ENCODE data around the gene UBTD2. TPM values are rescaled to one million over a fixed set of nuclear protein-coding genes. Genes with fewer than 3 reads are reported as not detected.
"Not testable (repeated sequence)": the region's sequence is repeated elsewhere in the genome, so short reads cannot be mapped to it uniquely, and the experiment has no call there.

The UBTD2 gene
- total RNA-seq: 1 to 10 TPM; 1.7 to 3.3 (median 2.6) TPM
- total RNA-seq (2013): 6.7 TPM

DNA sequence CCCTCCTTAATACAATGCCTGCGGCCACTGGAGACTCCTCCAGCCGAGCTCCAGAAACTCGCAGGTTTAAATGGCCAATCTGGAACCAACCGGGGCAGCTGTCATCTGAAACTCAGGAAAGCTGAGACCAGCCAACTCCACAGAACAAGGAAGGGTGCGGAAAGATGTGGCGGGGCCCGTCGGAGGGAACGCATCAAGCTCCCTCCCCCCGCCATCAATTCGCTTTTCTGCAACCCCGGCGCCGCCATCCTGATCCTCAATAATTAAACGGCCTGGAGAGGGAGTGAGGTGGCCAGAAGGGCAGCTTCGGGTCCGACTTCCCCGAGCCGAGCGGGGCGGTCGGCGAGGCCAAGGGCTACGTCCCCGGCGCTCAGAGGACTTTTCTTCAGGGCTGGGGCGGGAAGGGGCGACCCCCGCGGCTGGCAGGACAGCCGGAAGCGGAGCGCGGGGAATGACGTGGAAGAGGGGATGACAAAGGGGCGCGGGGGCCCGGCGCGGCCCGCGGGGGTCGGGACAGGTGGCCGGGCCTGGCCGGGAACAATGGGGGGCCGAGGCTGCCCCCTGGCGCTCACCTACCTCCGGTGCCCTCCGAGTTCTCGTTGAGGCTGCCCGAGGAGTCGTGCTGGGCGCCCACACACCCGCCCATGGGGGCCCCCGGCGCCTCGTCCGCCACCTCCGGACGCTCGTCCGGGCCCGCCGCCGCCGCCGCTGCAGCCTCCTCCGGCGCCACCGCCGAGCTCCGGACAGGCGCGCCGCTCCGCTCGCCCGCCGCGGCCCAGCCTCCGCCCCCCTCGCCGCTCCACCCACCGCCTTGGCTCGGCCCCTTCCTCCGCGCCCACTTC, at the start of gene UBTD2:
Gene UBTD2, minus strand, starts transcription at position 745 of the 842 bp plus-strand sequence. Its CDS starts 99 bp downstream, at position 646.
- peaks cover 17 to 18% of the 10 kb centered on the region in 2 donors for H3K4me1 Mint-ChIP-seq
- H3K4me3 Mint-ChIP-seq: peak within 1 kb of the TSS; percentile 93
- H3K27ac ChIP-seq (ENCODE audit: low read length): no peak within 1 kb of the TSS
- no peaks in the 10 kb centered on the region for H3K9me3 ChIP-seq (ENCODE audit: control insufficient read depth, insufficient read depth, low read length)
- ATAC-seq (peak; percentile 86 to 93 (median 88)), DNase-seq (peak; percentile 72 to 82)
- WGBS (ENCODE audit: insufficient coverage): under 1% methylated on average over 86 of the region's 87 CpGs
- no peaks in the 10 kb centered on the region for H3K9me3 Mint-ChIP-seq
- peak within 1 kb of the TSS; percentile 64 to 76 for H3K27ac Mint-ChIP-seq
- H3K27me3 Mint-ChIP-seq (ENCODE audit: low read depth in 2 of 2): no peaks in the 10 kb centered on the region
- H3K4me3 ChIP-seq (ENCODE audit: low read length): peak within 1 kb of the TSS; percentile 66
- TF ChIP-seq CTCF (IDR thresholded peaks at IDR 0.05): peak; percentile 49
- peaks cover 11% of the 10 kb centered on the region for H3K4me1 ChIP-seq (ENCODE audit: control insufficient read depth, insufficient read depth, low read length)
- intact Hi-C loops (cut with micrococcal nuclease): loop anchor here (5.0 to 10.0 kb wide), 3 partner anchors 98 to 216 kb away; partner anchors contain the start of gene STK10
- no peaks in the 10 kb centered on the region for H3K27me3 ChIP-seq (ENCODE audit: control insufficient read depth, insufficient read depth, low read length)
- H3K36me3 Mint-ChIP-seq: no peaks in the 10 kb centered on the region
- H3K36me3 ChIP-seq (ENCODE audit: control insufficient read depth, insufficient read depth, low read length): no peaks in the 10 kb centered on the region

DNA sequence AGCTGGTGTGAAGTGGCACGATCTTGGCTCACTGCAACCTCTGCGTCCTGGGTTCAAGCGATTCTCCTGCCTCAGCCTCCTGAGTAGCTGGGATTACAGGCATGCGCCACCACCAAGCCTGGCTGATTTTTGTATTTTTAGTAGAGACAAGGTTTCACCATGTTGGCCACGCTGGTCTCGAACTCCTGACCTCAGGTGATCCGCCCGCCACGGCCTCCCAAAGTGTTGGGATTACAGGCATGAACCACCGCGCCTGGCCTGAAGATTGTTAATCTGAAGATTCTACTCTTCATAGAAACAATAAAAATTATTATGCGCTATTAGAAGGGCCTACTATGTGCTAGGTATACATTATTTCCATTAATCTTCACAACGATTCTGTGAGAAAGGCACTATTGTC, 43.3 kb upstream of the UBTD2 start:
- H3K9me3 ChIP-seq (ENCODE audit: control insufficient read depth, insufficient read depth, low read length); ATAC-seq; H3K27me3 Mint-ChIP-seq (ENCODE audit: low read depth in 2 of 2); H3K4me1 ChIP-seq (ENCODE audit: control insufficient read depth, insufficient read depth, low read length); DNase-seq; H3K27ac Mint-ChIP-seq; H3K4me1 Mint-ChIP-seq; H3K4me3 ChIP-seq (ENCODE audit: low read length); H3K27me3 ChIP-seq (ENCODE audit: control insufficient read depth, insufficient read depth, low read length); H3K36me3 Mint-ChIP-seq; H3K4me3 Mint-ChIP-seq; H3K36me3 ChIP-seq (ENCODE audit: control insufficient read depth, insufficient read depth, low read length); H3K9me3 Mint-ChIP-seq; intact Hi-C loops (cut with micrococcal nuclease); H3K27ac ChIP-seq (ENCODE audit: low read length): not testable (repeated sequence)
- WGBS (ENCODE audit: insufficient coverage): 88% methylated on average over 13 of the region's 13 CpGs

- no peak overlapping the region for H3K4me3 Mint-ChIP-seq
- no peaks in the 10 kb centered on the region for H3K4me1 Mint-ChIP-seq
- H3K4me1 ChIP-seq (ENCODE audit: control insufficient read depth, insufficient read depth, low read length): no peaks in the 10 kb centered on the region
- H3K9me3 Mint-ChIP-seq: no peaks in the 10 kb centered on the region
- H3K27ac ChIP-seq (ENCODE audit: low read length): no peak overlapping the region
- no peak overlapping the region for H3K27ac Mint-ChIP-seq
- H3K4me3 ChIP-seq (ENCODE audit: low read length): no peak overlapping the region
- intact Hi-C loops (cut with micrococcal nuclease): no loop called here
- no peaks in the 10 kb centered on the region for H3K36me3 ChIP-seq (ENCODE audit: control insufficient read depth, insufficient read depth, low read length)
- no peak for DNase-seq
- WGBS (ENCODE audit: insufficient coverage): 94% methylated on average over 9 of the region's 9 CpGs
- ATAC-seq: no peak
- H3K27me3 ChIP-seq (ENCODE audit: control insufficient read depth, insufficient read depth, low read length): no peaks in the 10 kb centered on the region
- H3K27me3 Mint-ChIP-seq (ENCODE audit: low read depth in 2 of 2): peaks cover 0 to 6% of the 10 kb centered on the region in 2 donors
- no peaks in the 10 kb centered on the region for H3K36me3 Mint-ChIP-seq
- H3K9me3 ChIP-seq (ENCODE audit: control insufficient read depth, insufficient read depth, low read length): no peaks in the 10 kb centered on the region
- TF ChIP-seq CTCF (IDR thresholded peaks at IDR 0.05): no peak
Observed at GRCh38 chr5:172325452-172325851, 41.9 kb upstream of the UBTD2 start.

DNA sequence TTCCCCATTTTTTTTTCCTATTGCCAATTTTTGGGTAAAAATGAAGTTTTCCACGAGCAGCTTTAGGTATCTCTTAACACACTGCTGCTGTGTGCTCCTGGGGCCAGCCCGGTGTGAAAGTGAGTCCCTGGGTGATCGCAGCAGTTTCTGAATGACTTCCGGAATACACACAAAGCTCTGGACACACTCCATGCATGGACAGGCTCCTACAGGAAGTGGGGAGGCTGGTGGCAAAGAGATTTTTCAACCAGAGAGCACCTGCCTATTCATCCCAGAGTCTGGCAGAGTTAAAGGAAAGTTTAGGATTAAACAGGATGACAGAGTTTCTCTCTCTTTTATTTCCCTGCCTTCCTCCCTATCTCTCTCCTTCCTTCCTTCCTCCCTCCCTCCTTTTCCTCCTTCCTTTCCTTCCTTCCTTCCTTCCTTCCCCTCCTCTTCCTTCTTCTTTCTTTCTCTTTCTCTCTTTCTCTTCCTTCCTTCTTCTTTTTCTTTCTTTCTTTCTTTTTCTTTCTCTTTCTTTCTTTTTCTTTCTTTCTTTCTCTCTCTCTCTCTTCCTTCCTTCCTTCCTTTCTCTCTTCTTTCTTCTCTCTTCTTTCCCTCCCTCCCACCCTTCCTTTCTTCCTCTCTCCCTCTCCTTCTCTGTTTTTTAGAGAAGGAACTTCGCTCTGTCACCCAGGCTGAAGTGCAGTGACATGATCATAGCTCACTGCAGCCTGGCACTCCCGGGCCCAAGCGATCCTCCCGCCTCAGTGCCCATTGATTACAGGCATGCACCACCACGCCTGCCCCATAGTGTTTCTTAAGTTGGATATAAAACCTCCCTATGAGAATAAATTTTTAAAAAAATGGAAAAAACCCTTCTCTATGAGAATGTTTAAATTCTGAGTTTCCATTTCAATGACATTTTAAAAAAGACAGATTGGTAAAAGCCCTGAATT, 38.7 kb upstream of the UBTD2 start:
- Histone ChIP-seq H3K27me3 (ENCODE audit: control insufficient read depth, insufficient read depth, low read length) (no peaks in the 10 kb centered on the region), H3K4me3 (ENCODE audit: low read length) (no peak overlapping the region), H3K36me3 (ENCODE audit: control insufficient read depth, insufficient read depth, low read length) (no peaks in the 10 kb centered on the region), H3K9me3 (ENCODE audit: control insufficient read depth, insufficient read depth, low read length) (no peaks in the 10 kb centered on the region), H3K4me1 (ENCODE audit: control insufficient read depth, insufficient read depth, low read length) (no peaks in the 10 kb centered on the region), H3K27ac (ENCODE audit: low read length) (no peak overlapping the region)
- DNase-seq (no peak), ATAC-seq (no peak)
- Mint-ChIP-seq H3K27me3 (ENCODE audit: low read depth in 2 of 2) (no peaks in the 10 kb centered on the region), H3K9me3 (no peaks in the 10 kb centered on the region), H3K36me3 (no peaks in the 10 kb centered on the region), H3K4me1 (no peaks in the 10 kb centered on the region), H3K4me3 (no peak overlapping the region), H3K27ac (no peak overlapping the region)
- WGBS (ENCODE audit: insufficient coverage): 65% methylated on average over 7 of the region's 9 CpGs
- intact Hi-C loops (cut with micrococcal nuclease): no loop called here
- TF ChIP-seq CTCF (IDR thresholded peaks at IDR 0.05): no peak

Measured in natural killer cell (primary cell).